Activated CD4-positive, CD25-positive, alpha-beta regulatory T cell treated with anti-CD3 and anti-CD28 coated beads, Interleukin-2, amount 50 U/mL, for 24 hours (primary cell): ENCODE measurements around the gene ARHGAP5.

Experiments used
- ATAC-seq, 2 donors: fragments of 150-1000 bp; cut with Tn5 transposase; one replicate each; pipeline ENCODE4 v1.10.0; 2021; ENCODE audit warnings: mild to moderate bottlenecking in 1 of 2, moderate library complexity in 1 of 2

Gene ARHGAP5

DNA sequence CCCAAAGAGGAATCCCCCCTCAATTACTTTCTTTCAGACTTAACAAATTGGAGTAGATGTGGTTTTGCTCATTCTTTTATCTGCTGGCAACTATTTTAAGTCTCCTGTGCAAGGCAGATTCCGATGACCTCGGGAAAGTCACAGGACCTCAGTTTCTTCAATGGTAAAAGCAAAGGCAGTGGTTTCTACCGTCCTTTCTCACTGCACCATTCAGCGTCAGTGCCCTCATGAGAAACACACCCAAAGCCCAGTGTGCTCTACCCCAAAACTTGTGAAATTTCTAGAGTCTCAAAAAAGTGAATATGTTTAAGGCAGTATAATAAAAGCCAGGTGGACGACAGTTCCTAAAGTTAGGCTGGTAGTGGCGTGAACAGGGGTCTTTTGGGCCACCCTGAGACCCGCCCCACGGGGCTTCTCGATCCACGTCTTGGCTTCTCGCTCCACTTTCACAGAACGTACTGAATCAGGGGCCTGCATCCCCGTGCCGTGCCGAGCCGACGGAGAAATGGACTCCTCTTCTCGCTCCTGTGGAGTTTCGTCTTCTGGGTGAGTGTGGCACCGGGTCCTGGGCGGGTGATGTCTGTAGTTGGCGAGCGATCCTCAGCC, 1.3 kb upstream of the ARHGAP5 start:
- peak in 1 of 2 donors; percentile 7 for ATAC-seq

DNA sequence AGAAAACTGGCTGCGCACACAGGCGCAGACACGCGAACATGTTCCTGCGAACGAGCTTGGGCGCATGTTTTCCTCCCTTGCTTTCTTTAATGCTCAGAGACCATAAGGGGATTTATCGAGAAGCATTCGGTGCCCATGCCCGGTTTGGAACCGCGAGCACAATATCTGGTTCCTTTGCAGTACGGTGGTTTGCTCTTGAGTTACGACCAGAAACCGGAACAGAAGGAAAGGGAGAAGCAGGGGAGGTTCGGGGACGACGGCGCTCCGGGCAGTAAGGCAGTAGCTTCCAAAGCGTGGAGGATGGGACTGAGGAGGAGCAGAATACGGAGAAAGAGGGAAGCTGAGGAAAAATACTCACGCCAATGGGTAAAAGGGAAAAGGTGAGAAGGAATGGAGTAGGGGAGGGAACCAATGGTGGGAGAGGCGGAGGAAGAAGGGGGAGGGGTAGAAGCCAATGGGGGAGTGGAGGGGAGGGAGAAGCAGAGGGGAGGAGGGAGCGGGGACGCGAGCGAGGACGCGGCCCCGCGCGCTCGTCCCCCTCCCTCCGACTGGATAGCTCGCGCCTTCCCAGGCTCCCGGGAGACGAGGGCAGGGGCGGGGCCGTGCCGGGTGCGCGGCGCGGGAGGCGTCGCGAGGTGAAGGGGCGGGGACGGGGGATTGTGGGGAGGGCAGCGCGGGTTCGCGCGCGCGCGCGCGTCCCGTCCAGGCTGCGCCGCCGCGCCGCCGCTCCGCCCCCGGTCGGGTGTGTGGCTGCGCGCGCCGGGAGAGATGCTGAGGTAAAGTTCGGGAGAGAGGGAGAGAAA, 625 bp upstream of the ARHGAP5 start:
- peak; percentile 37 to 47 for ATAC-seq

DNA sequence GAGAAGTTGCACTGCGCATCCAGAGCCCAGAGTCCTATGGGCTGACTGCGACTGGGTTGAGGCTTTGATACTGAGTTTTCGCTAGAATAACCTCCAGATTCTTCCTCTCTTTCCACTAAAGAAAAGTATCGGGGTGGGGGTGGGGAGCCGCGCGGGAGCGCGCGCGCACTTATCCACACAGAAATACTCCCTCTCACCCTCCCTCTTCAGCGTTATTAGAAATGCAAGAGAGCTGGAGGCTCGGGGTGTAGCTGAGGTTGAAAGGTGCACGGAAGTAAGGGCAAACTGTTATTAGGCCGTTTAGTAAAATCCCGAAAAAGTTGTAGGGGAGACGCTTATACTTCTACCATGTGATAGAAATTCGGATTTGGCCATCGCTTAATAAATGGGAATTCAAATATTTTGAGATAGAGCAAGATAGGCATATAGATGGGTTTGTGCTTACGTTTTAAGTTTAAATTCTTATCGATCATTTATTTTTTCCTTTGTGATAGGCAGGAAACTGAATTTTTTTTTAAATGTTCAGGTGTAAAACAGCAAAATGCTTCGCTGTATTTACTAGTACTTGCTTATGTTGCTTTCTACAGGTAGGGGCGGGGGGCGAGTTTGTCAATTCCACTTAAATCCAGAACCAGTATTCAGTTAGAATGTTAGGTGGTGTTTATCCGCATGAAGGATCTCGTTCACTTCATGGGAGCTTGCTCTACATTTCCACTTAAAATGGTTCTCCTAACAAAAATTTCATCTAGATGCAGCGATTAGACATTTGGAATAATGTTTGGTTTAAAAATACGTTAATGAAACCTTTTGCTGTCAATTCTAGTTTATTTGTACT, 1.1 kb downstream of the ARHGAP5 start:
- no peak for ATAC-seq

DNA sequence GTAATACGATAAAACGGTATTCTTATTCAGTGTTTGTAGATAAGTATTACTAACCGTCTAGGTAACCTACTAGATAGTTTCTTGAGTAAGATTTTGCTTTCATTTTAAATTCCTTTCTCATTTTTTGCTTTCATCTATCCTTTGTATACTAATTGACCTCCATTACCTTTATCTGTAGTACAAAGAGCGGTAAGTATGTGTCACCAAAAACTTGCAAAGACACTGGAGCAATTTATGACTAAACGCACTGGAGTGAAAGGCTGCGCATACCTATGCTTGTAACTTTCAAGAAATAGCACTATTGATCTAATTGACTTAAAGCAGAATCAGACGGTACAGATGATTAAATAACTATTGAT, 1.7 kb downstream of the ARHGAP5 start:
- peak; percentile 82 to 85 for ATAC-seq

DNA sequence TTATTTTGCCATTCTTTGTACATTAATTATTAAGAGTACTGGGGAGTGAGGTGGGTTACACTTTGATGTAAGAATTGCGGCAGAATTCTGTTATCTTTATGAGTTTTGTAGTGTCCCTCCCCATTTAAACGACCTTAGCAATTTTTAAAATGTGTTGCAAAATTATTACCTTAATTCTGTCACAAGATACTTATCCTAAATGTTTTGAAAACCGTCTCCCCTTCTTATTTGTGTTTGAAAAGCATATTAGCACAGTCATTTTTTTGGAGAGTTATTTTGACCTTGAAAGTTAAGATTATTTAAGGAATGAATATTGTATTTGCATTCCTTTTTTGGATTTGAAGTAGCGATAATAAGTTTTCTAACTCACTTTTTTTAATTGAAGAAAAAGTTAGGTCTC, 2.2 kb downstream of the ARHGAP5 start:
- ATAC-seq: no peak

DNA sequence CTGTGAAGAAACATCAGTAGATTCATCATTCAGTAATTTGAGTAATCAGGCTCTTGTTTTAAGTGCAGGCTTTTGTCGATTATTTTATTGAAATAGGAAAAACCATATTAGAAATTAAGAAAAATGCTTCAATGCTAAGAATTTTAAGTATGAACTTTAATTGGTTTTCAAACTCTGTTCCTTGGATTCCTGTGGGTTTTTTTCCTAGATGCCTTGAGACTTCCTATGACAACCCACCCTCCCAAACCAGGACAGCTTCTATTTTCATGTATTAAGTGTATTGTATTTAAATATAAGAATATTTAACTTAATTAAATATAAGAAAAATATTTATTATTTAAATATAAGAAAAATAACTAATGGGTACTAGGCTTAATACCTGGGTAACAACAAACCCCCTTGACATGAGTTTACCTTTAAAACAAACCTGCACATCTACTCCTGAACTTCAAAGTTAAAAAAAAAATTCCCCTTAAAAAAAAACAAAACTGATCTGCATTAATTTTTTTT, 3.0 kb downstream of the ARHGAP5 start:
- no peak for ATAC-seq

DNA sequence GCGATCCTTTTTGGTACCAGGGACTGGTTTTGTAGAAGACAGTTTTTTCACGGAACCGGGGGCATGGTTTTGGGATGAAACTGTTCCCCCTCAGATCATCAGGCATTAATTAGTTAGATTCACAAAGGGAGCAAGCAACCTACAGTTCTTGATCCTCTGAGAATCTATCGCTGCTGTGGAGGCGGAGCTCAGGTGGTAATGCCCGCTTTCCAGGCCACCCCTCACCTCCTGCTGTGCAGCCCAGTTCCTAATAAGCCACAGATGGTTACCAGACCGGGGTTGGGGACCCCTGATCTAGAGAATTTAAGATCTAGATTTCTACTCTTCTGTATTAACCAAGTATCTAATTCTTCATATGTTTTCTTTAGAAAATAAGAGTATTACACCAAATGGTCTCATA, 4.8 kb downstream of the ARHGAP5 start:
- no peak for ATAC-seq

DNA sequence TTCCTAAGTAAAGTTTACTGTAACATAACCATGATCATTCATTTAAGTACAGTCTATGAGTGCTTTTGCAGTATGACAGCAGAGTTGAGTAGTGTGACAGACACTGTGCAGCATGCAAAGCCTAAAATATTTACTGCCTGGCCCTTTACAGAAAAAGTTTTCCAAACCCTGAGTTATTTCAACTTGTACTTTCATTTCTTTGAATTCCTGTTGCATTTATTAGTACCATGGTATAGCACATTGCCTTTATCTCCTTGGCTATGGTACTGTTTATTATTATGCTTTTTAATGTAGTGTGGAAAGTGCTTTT, 6.2 kb downstream of the ARHGAP5 start:
- ATAC-seq: no peak

DNA sequence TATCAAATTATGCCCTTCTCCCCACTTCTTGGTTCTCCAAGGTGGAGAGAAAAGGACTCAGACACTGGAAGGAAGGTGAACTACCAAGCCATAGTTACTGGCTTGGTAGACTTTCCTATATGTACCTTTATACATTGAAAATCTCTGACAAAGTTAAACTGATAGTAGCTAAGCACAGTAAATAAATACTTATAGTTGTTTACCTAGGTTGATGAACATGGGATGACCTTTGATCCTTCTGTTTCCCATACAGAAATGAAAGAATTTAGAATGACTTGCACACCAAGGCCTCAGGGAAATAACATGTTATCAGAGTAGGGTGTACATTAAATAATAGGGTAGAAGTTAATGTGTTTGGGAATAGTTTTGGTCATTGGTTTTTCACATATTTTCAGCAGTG, 6.7 kb downstream of the ARHGAP5 start:
- ATAC-seq: no peak

DNA sequence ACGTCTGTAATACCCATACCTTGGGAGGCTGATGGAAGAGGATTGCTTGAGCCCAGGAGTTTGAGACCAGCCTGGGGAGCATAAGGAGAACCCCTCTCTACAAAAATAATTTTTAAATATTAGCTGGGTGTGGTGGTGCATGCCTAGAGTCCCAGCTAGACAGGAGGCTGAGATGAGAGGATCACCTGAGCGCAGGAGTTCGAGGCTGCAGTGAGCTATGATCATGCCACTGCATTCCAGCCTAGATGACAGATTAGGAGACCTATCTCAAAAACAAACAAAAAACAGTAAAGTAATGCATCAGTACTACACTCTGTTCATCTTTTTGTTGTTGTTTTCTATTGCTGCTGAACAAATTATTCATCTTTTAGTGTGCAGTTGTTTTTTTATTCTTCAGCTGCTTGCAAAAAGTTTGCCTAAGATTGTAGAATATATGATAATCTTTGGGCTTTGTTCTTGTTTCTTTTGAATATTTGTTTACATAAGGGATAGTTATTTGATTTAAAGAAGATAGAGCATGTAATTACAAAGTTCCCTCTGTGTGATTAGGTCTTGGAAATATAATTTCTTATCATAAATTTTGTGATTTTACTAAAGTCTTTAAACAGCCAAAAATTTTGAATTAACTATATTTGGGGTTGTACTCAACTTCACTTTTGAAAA, 8.2 kb downstream of the ARHGAP5 start:
- no peak for ATAC-seq

DNA sequence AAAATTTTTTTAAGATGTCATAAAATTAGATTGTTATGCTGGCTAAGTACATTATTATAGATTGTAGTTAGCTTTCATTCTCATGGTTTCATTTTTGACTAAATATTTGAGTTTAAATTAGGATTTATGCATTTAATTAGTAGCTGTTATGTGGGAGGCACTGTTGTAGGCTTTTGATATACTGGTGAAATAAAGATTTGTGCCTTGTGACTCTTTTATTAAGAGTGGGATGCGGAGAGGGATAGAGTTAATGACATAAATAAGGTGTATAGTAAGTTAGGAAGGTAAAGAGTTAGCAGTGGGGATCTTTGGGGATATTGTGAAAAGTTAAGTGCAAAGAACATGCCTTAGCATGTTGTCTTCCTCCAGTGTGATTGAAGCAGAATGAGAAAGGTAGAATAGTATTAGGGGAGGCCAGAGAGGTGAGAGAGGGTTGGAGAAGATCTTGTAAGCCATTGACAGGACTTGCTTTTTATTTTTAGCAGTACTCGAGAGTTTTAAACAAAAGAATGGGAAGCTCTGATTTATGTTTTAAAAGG, 8.8 kb downstream of the ARHGAP5 start:
- no peak for ATAC-seq

DNA sequence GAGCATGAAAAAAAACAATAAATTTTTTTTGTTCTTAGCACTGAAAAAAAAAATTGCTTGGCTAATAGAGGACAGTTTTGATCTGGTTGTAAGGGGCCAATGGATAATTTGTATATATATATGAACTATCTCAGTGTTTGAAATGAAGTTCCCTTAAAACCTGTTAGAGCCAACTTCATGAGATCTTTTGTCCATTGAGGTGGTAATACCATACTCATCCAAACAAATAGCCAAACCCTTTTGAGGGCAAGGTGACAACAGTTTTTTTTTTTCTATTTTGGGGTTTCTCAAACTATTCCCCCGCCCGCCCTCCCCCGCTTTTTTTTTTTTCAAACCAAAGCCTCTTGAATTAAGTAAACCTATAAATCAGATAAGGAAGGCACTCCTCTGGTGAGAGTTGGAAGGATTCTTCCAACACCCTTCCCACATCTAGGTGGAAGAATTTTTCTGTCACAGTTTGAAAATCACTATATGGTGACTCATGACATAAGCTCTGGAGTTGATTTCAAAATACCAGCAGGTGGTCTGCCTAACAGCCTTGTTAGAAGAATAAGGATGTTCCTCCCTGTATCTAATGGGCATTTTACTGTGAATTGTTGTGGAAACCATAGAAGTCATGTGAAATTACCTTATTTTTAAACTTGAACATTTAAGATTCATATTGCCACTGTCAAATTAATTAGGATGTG, 10.2 kb downstream of the ARHGAP5 start:
- no peak for ATAC-seq

DNA sequence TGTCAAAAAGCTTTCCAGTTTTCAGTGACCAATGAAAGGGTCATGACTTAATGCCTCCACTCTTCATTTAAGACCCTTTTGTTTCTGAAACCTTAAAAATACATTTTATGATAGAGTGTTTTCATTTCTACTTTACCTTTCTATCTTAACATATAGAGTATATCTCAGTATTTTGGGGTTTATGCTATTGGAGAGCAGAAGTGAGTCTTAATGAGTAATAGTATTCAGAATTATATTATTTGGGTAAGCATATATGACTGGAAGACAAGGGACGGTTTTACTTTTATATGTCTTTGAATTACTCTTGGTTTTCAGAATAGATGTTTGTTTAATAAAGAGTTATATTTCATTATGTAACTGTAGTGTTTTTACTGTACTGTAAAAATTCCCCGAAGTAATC, 10.8 kb downstream of the ARHGAP5 start:
- peak; percentile 38 to 56 for ATAC-seq

DNA sequence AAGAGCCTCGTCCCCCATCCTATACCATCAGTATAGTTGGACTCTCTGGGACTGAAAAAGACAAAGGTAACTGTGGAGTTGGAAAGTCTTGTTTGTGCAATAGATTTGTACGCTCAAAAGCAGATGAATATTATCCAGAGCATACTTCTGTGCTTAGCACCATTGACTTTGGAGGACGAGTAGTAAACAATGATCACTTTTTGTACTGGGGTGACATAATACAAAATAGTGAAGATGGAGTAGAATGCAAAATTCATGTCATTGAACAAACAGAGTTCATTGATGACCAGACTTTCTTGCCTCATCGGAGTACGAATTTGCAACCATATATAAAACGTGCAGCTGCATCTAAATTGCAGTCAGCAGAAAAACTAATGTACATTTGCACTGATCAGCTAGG, 13.6 kb downstream of the ARHGAP5 start:
- ATAC-seq: no peak

DNA sequence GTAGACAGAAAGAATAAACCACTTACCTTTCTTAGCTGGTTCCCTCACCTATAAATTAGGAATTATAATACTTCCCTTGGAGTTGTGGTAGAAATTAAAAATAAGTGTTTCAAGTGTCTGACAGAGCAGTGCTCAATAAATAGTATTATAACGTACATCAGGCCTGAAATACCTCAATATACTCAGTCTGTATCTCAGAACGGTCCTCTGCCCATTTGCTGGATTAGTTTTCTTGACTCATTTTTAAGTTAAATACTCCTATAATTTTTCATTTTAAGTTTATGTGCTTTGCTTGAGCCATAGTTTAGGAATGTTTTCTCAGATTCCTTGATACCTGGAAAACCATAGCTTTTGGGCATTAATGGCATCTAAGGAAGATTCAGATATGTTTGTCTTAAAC, 22.4 kb downstream of the ARHGAP5 start:
- ATAC-seq: no peak

DNA sequence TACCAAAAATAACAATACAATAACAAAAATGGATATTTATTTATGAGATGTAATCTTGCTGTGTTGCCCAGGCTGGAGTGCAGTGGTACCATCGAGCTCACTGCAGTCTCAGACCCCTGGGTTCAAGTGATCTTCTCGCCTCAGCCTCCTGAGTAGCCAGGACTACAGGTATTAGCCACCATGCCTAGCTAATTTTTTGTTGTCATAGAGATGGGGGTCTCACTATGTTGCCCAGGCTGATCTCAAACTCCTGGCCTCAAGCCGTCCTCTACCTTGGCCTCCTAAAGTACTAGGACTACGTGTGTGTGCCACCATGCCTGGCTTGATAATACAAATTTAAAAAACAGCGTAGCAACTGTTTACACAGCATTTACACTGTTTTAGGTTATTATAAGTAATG, 23.1 kb downstream of the ARHGAP5 start:
- no peak for ATAC-seq

DNA sequence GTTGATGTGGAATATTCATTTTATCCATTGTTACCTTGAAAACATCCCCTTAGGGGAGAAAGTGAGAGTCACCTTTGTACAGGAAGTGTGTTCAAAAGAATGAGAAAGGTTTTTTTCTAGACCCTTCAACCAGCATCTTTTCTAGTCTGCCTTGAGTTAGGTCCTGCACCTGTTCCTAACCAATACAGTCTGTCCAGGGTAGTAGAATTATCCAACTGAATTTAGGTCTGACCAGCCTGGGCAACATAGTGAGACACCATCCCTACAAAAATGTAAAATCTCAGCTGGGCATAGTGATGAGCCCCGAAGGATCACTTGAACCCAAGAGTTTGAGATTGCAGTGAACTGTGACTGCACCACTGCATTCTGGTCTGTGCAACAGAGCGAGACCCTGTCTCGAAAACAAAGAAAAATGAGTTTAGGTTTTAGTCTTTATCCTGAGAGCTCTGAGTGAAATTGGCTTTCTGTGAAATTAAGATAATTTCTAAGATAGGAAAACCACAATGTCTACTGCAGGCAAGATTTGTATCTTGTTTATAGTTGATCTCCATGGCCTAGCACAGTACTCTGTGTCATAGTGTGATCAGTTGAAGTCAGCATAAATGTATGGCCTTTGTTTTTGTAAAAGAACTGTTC, 25.2 kb downstream of the ARHGAP5 start:
- ATAC-seq: peak; percentile 89 to 92

DNA sequence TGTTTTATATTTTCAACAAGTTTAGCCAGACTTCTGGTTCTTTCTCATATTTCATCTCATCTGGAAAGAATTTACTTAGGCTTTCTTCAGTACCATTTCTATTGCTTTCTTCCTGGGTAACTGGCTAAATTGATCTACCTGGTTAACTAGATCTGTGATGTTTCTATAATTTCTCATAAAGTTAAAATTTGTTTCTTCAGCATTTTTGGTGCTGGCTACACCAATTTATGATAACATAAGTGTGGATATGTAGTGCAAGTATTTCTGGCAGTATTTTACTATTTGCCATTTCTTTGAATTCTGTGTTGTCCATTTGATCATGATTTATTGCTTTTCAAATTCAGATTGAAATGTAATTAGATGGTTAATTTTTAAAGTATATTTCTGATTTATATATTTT, 25.9 kb downstream of the ARHGAP5 start:
- ATAC-seq: no peak

DNA sequence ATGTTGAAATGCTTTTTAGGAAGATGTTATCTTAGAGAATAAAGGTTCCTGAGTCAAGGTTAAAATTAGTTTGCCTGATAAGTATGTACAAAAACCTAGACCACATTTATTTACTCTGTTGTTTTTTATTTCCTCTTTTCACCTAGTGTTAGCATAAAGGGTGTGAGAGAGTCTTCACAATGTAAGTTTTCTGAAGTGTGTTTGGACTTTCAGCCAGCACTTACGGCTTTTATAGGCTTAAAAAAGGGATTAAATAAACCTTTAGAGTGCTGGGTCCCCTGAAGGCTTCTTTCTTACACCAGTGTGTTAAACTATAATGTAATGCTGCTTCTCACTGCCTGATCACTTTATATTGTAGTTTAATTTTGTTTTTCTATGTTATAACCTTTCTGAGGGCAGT, 27.2 kb downstream of the ARHGAP5 start:
- no peak for ATAC-seq

DNA sequence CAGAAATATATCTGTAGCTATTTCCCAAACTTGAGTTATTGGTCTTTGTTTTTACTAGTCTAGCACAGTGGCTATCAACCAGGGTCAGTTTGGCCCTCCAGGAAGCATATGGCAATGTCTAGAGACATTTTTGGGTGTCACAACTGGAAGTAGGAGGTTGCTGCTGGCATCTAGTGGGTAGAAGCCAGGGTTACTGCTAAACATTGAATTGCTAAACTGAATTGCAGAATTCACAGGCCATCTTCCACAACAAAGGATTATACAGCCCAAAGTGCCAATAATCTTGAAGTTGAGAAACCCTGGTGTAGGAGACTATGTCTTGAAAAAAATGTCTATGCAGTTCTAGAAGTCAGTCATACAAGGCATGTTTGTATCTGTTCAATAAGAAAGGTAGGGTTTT, 27.7 kb downstream of the ARHGAP5 start:
- ATAC-seq: no peak

DNA sequence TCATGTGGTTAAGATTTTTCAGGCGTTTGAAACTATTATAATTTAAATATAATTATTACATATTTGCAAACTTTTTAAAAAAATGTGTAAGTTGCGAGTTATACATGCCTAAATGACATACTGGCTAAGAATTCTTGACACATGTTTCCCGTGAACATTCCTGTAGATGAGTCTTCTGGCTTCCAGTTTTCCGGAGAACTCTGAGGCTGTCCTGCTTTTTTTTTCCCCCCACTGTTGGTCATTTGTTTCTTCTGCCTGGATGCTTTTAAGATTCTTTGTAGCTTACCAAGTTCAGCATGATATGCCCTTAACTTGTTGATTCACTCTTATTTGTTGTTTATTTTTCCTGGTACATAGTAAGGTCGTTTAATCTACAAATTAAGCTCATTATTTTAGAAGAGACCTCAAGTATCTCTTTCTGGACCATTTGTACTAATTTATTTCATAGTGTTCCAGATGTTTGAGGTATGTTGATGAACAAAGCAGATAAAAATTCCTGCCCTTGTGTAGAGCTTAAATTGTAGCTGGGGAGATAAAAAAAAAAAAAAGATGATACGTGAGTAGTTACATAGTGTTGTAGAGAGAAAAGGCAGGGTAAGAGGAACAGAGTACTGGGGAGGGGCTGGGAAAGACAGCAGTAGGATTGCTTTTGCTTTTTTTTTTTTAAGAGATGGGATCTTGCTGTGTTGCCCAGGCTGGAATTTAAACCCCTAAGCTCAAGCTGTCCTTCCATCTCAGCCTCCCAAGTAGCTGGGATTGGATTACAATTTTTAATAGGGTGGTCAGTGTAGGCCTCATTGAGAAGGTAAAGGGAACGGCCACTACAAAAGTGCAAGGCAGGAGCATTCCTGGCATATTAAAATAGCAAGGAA, 32.8 kb downstream of the ARHGAP5 start:
- no peak for ATAC-seq
